A673 (cell line): ENCODE measurements around the gene UBE2D2. TPM values are rescaled to one million over a fixed set of nuclear protein-coding genes. Genes with fewer than 3 reads are reported as not detected.

Experiments used
- BruUV-seq: library from RNA; stranded (reverse); fragments of 400-500 nt; replicated peaks from 2 replicates; lab custom pipeline; 2021; lab: Mats Ljungman, UMichigan
- CTCF ChIA-PET: fragments of 300-600 bp; sonication (Branson Sonifier 250); formaldehyde crosslinking; loops from one replicate; lab custom pipeline; 2022; ENCODE audit warnings: antibody characterized with exemption; lab: Charles Lee
- POLR2A ChIA-PET: fragments of 300-600 bp; sonication (Branson Sonifier 250); formaldehyde crosslinking; loops from one replicate; lab custom pipeline; 2022; ENCODE audit warnings: antibody characterized with exemption; ENCODE audit not compliant: low non-redundant PET; lab: Charles Lee
- DNase-seq: peaks from one replicate; pipeline ENCODE4 v3.0.0-alpha.2; 2015; ENCODE audit warnings: low spot score
- H3K27ac ChIP-seq: fragments of 200-600 bp; sonication (generic); 2 replicates; pipeline ENCODE4 v1.5.1; 2016; ENCODE audit warnings: mixed run types, low read depth, mild to moderate bottlenecking, mixed read lengths, antibody characterized with exemption, low read length; ENCODE audit not compliant: poor library complexity, severe bottlenecking
- H3K27me3 ChIP-seq: fragments of 200-600 bp; sonication (generic); replicated peaks from 2 replicates; pipeline ENCODE4 v1.6.1; 2017; ENCODE audit warnings: mixed run types, low read depth, mild to moderate bottlenecking, mixed read lengths, antibody characterized with exemption, low read length; ENCODE audit not compliant: insufficient read depth, poor library complexity
- H3K36me3 ChIP-seq: fragments of 200-600 bp; sonication (generic); 2 replicates; pipeline ENCODE4 v1.6.1; 2016; ENCODE audit warnings: mixed run types, mild to moderate bottlenecking, mixed read lengths, antibody characterized with exemption, low read length; ENCODE audit not compliant: insufficient read depth, poor library complexity, severe bottlenecking
- H3K4me1 ChIP-seq: fragments of 200-600 bp; sonication (generic); 2 replicates; pipeline ENCODE4 v1.6.1; 2017; ENCODE audit warnings: mixed run types, mild to moderate bottlenecking, mixed read lengths, antibody characterized with exemption, low read length; ENCODE audit not compliant: insufficient read depth, poor library complexity, severe bottlenecking
- H3K4me3 ChIP-seq: fragments of 200-600 bp; sonication (generic); 2 replicates; pipeline ENCODE4 v1.5.1; 2016; ENCODE audit warnings: low read depth, mixed run types, mild to moderate bottlenecking, mixed read lengths, low read length; ENCODE audit not compliant: poor library complexity, severe bottlenecking
- H3K9me3 ChIP-seq: fragments of 200-600 bp; sonication (generic); 2 replicates; pipeline ENCODE4 v1.6.1; 2016; ENCODE audit warnings: mixed run types, low read depth, mild to moderate bottlenecking, mixed read lengths, antibody characterized with exemption, low read length; ENCODE audit not compliant: poor library complexity, severe bottlenecking
- CTCF ChIP-seq: fragments of 300-800, 200-600 bp; sonication (generic); conservative IDR thresholded peaks from 2 replicates; pipeline ENCODE4 v1.5.1; 2017; ENCODE audit warnings: low read depth, mild to moderate bottlenecking, antibody characterized with exemption, low read length, moderate library complexity, mixed read lengths
- EZH2 ChIP-seq: fragments of 200-600 bp; sonication (generic); IDR thresholded peaks from 2 replicates; pipeline ENCODE4 v1.6.1; 2017; ENCODE audit warnings: borderline replicate concordance, low read depth, mild to moderate bottlenecking, mixed read lengths, antibody characterized with exemption, low read length; ENCODE audit not compliant: poor library complexity, severe bottlenecking
- intact Hi-C: fragments of 100-400 bp; cut with micrococcal nuclease; formaldehyde crosslinking; loops from one replicate; pipeline ENCODE4 v1.10.0; 2022; ENCODE audit not compliant: unreplicated experiment
- total RNA-seq: library from RNA; stranded (reverse); gene quantifications from 2 replicates; pipeline ENCODE4 v1.2.3, GENCODE V29; 2021

UBE2D2 gene
- total RNA-seq, 1 experiment from 2014 or later = 186 TPM

- BruUV-seq = no TSS peak
- CTCF ChIA-PET = no interaction called here
- H3K9me3 ChIP-seq = no peaks in the 10 kb centered on the region
- DNase-seq = no peak
- POLR2A ChIA-PET = no interaction called here
- H3K27ac ChIP-seq = peak overlapping the region; percentile 4
- intact Hi-C loops = no loop called here
- peaks cover 14% of the 10 kb centered on the region for H3K36me3 ChIP-seq
- H3K27me3 ChIP-seq = no peaks in the 10 kb centered on the region
- no peak overlapping the region for H3K4me3 ChIP-seq
- no peak for TF ChIP-seq CTCF
- no peak for TF ChIP-seq EZH2
- H3K4me1 ChIP-seq = peaks cover 17% of the 10 kb centered on the region
Observed at GRCh38 chr5:139566611-139567010, 5.5 kb downstream of the UBE2D2 start.

GRCh38 chr5:139569270-139569955, 8.3 kb downstream of the UBE2D2 start:
- DNase-seq = no peak
- POLR2A ChIA-PET = no interaction called here
- no TSS peak for BruUV-seq
- no peak overlapping the region for H3K4me3 ChIP-seq
- CTCF ChIA-PET = interaction anchor here (0.6 kb wide), 1 partner anchor 147 kb away, joined by 8 read pairs; no protein-coding TSS in a partner anchor
- no peak for TF ChIP-seq CTCF
- TF ChIP-seq EZH2 = no peak
- peaks cover 9% of the 10 kb centered on the region for H3K4me1 ChIP-seq
- H3K27me3 ChIP-seq = no peaks in the 10 kb centered on the region
- no peak overlapping the region for H3K27ac ChIP-seq
- intact Hi-C loops = no loop called here
- peaks cover 9% of the 10 kb centered on the region for H3K36me3 ChIP-seq
- no peaks in the 10 kb centered on the region for H3K9me3 ChIP-seq

GRCh38 chr5:139571543-139571942, 10.4 kb downstream of the UBE2D2 start:
- Histone ChIP-seq H3K4me3 (no peak overlapping the region), H3K36me3 (peaks cover 5% of the 10 kb centered on the region), H3K4me1 (peaks cover under 1% of the 10 kb centered on the region), H3K9me3 (no peaks in the 10 kb centered on the region), H3K27me3 (no peaks in the 10 kb centered on the region), H3K27ac (no peak overlapping the region)
- BruUV-seq = no TSS peak
- CTCF ChIA-PET = interaction anchor here (0.6 kb wide), 1 partner anchor 16 kb away, joined by 5 read pairs; no protein-coding TSS in a partner anchor
- no peak for DNase-seq
- TF ChIP-seq CTCF (no peak), EZH2 (no peak)
- intact Hi-C loops = no loop called here
- POLR2A ChIA-PET = no interaction called here
